ENCODE results near the gene AEBP1. TPM values are rescaled to one million over a fixed set of nuclear protein-coding genes. Genes with fewer than 3 reads are reported as not detected.
"Not testable (repeated sequence)": the region's sequence is repeated elsewhere in the genome, so short reads cannot be mapped to it uniquely, and the experiment has no call there.

AEBP1 gene
- total RNA-seq, 2 experiments from 2014 or later, result 13.0 to 15.7 TPM

GRCh38 chr7:44116789-44117666 is 12.9 kb downstream of the AEBP1 start:
- DNase-seq, result no peak
- Mint-ChIP-seq H3K9me3 (ENCODE audit: insufficient read depth) (no peaks in the 10 kb centered on the region), H3K27me3 (ENCODE audit: low read depth) (no peaks in the 10 kb centered on the region), H3K27ac (no peak overlapping the region), H3K36me3 (ENCODE audit: low read depth) (peaks cover 49% of the 10 kb centered on the region), H3K4me1 (ENCODE audit: low read depth) (peaks cover 26% of the 10 kb centered on the region), H3K4me3 (no peak overlapping the region)
- ChIA-PET POLR2A (interaction anchor here (0.6 kb wide), 1 partner anchor 321 kb away, joined by 3 read pairs; no protein-coding TSS in a partner anchor), CTCF (no interaction called here)
- ATAC-seq, result no peak

- H3K27me3 Mint-ChIP-seq (ENCODE audit: low read depth), result no peaks in the 10 kb centered on the region
- no peaks in the 10 kb centered on the region for H3K9me3 Mint-ChIP-seq (ENCODE audit: insufficient read depth)
- no peak overlapping the region for H3K27ac Mint-ChIP-seq
- ChIA-PET POLR2A (interaction anchor here (0.6 kb wide), 1 partner anchor 320 kb away, joined by 3 read pairs; no protein-coding TSS in a partner anchor), CTCF (no interaction called here)
- peaks cover 33% of the 10 kb centered on the region for H3K4me1 Mint-ChIP-seq (ENCODE audit: low read depth)
- no peak overlapping the region for H3K4me3 Mint-ChIP-seq
- H3K36me3 Mint-ChIP-seq (ENCODE audit: low read depth), result peaks cover 50% of the 10 kb centered on the region
- ATAC-seq (no peak), DNase-seq (no peak)
These were observed 13.8 kb downstream of the AEBP1 start for GRCh38 chr7:44117801-44118429.

GRCh38 chr7:44119829-44120380 is 15.8 kb downstream of the AEBP1 start:
- H3K36me3 Mint-ChIP-seq (ENCODE audit: low read depth), result peaks cover 41% of the 10 kb centered on the region
- CTCF ChIA-PET, result interaction anchor here (0.9 to 1.5 kb wide), 2 partner anchors 15 to 52 kb away, joined by 3 read pairs; partner anchors contain the start of gene AEBP1
- POLR2A ChIA-PET, result no interaction called here
- no peaks in the 10 kb centered on the region for H3K9me3 Mint-ChIP-seq (ENCODE audit: insufficient read depth)
- H3K27ac Mint-ChIP-seq, result no peak overlapping the region
- H3K4me1 Mint-ChIP-seq (ENCODE audit: low read depth), result peaks cover 37% of the 10 kb centered on the region
- DNase-seq (no peak), ATAC-seq (no peak)
- no peak overlapping the region for H3K4me3 Mint-ChIP-seq
- H3K27me3 Mint-ChIP-seq (ENCODE audit: low read depth), result no peaks in the 10 kb centered on the region

GRCh38 chr7:44120395-44120794 is 16.2 kb downstream of the AEBP1 start:
- H3K27ac Mint-ChIP-seq, result no peak overlapping the region
- CTCF ChIA-PET, result interaction anchor here (0.9 to 1.5 kb wide), 2 partner anchors 16 to 53 kb away, joined by 3 read pairs; partner anchors contain the start of gene AEBP1
- ATAC-seq, result no peak
- peaks cover 36% of the 10 kb centered on the region for H3K36me3 Mint-ChIP-seq (ENCODE audit: low read depth)
- H3K27me3 Mint-ChIP-seq (ENCODE audit: low read depth), result peaks cover 5% of the 10 kb centered on the region
- POLR2A ChIA-PET, result no interaction called here
- DNase-seq, result no peak
- no peak overlapping the region for H3K4me3 Mint-ChIP-seq
- H3K9me3 Mint-ChIP-seq (ENCODE audit: insufficient read depth), result no peaks in the 10 kb centered on the region
- H3K4me1 Mint-ChIP-seq (ENCODE audit: low read depth), result peaks cover 37% of the 10 kb centered on the region

GRCh38 chr7:44121761-44122420 is 17.7 kb downstream of the AEBP1 start:
- Mint-ChIP-seq H3K4me1 (ENCODE audit: low read depth) (peaks cover 37% of the 10 kb centered on the region), H3K36me3 (ENCODE audit: low read depth) (peaks cover 36% of the 10 kb centered on the region), H3K27me3 (ENCODE audit: low read depth) (peaks cover 12% of the 10 kb centered on the region), H3K27ac (no peak overlapping the region), H3K4me3 (peak overlapping the region; percentile 73), H3K9me3 (ENCODE audit: insufficient read depth) (no peaks in the 10 kb centered on the region)
- no peak for ATAC-seq
- POLR2A ChIA-PET, result interaction anchor here (0.6 to 1.8 kb wide), 3 partner anchors 24 to 32 kb away, joined by 3 to 8 read pairs (median 3); no protein-coding TSS in a partner anchor
- CTCF ChIA-PET, result interaction anchor here (1.1 to 1.6 kb wide), 6 partner anchors 9 to 41 kb away, joined by 3 to 6 read pairs (median 5); no protein-coding TSS in a partner anchor
- DNase-seq, result no peak

GRCh38 chr7:44122529-44122928 is 18.4 kb downstream of the AEBP1 start:
- no peak for DNase-seq
- CTCF ChIA-PET, result interaction anchor here (1.1 to 1.6 kb wide), 6 partner anchors 9 to 41 kb away, joined by 3 to 6 read pairs (median 5); no protein-coding TSS in a partner anchor
- no peaks in the 10 kb centered on the region for H3K9me3 Mint-ChIP-seq (ENCODE audit: insufficient read depth)
- peaks cover 37% of the 10 kb centered on the region for H3K4me1 Mint-ChIP-seq (ENCODE audit: low read depth)
- H3K27ac Mint-ChIP-seq, result peak overlapping the region; percentile 60
- no peak for ATAC-seq
- H3K27me3 Mint-ChIP-seq (ENCODE audit: low read depth), result peaks cover 12% of the 10 kb centered on the region
- peaks cover 33% of the 10 kb centered on the region for H3K36me3 Mint-ChIP-seq (ENCODE audit: low read depth)
- POLR2A ChIA-PET, result interaction anchor here (0.6 to 1.8 kb wide), 7 partner anchors 21 to 451 kb away, joined by 3 to 8 read pairs (median 3); partner anchors contain the start of genes DBNL and DDX56
- peak overlapping the region; percentile 73 for H3K4me3 Mint-ChIP-seq

GRCh38 chr7:44123190-44124003 is 19.3 kb downstream of the AEBP1 start, which contains the start of gene POLD2:
TSS of gene POLD2 (minus strand) at chr7:44123548. CDS start at chr7:44122053, 1,495 bp downstream.
- H3K4me3 Mint-ChIP-seq, result peak within 1 kb of the TSS; percentile 73
- peak within 1 kb of the TSS; percentile 81 for H3K27ac Mint-ChIP-seq
- H3K36me3 Mint-ChIP-seq (ENCODE audit: low read depth), result peaks cover 27% of the 10 kb centered on the region
- ATAC-seq (peak; percentile 99), DNase-seq (peak; percentile 98)
- ChIA-PET POLR2A (interaction anchor here (0.6 to 1.8 kb wide), 6 partner anchors 20 to 450 kb away, joined by 3 to 8 read pairs (median 4); partner anchors contain the start of genes DBNL and DDX56), CTCF (interaction anchor here (1.0 to 1.6 kb wide), 6 partner anchors 8 to 442 kb away, joined by 3 to 6 read pairs (median 4); no protein-coding TSS in a partner anchor)
- H3K9me3 Mint-ChIP-seq (ENCODE audit: insufficient read depth), result no peaks in the 10 kb centered on the region
- peaks cover 12% of the 10 kb centered on the region for H3K27me3 Mint-ChIP-seq (ENCODE audit: low read depth)
- H3K4me1 Mint-ChIP-seq (ENCODE audit: low read depth), result peaks cover 37% of the 10 kb centered on the region

- DNase-seq, result no peak
- no peak for ATAC-seq
- Mint-ChIP-seq H3K4me1 (ENCODE audit: low read depth) (peaks cover 32% of the 10 kb centered on the region), H3K27ac (no peak overlapping the region), H3K4me3 (peak overlapping the region; percentile 10), H3K27me3 (ENCODE audit: low read depth) (peaks cover 12% of the 10 kb centered on the region), H3K36me3 (ENCODE audit: low read depth) (peaks cover 15% of the 10 kb centered on the region), H3K9me3 (ENCODE audit: insufficient read depth) (no peaks in the 10 kb centered on the region)
- CTCF ChIA-PET, result interaction anchor here (1.1 kb wide), 1 partner anchor 27 kb away, joined by 4 read pairs; no protein-coding TSS in a partner anchor
- POLR2A ChIA-PET, result no interaction called here
These were observed 20.7 kb downstream of the AEBP1 start for GRCh38 chr7:44124822-44125202.

- H3K27ac Mint-ChIP-seq; H3K9me3 Mint-ChIP-seq (ENCODE audit: insufficient read depth); H3K36me3 Mint-ChIP-seq (ENCODE audit: low read depth); CTCF ChIA-PET; ATAC-seq; H3K4me3 Mint-ChIP-seq; POLR2A ChIA-PET; DNase-seq: not testable (repeated sequence)
- H3K4me1 Mint-ChIP-seq (ENCODE audit: low read depth), result peaks cover 35% of the 10 kb centered on the region
- H3K27me3 Mint-ChIP-seq (ENCODE audit: low read depth), result peaks cover 12% of the 10 kb centered on the region
These were observed 22.4 kb downstream of the AEBP1 start for GRCh38 chr7:44126574-44126973.

- H3K27ac Mint-ChIP-seq, result no peak overlapping the region
- peaks cover 30% of the 10 kb centered on the region for H3K4me1 Mint-ChIP-seq (ENCODE audit: low read depth)
- DNase-seq (no peak), ATAC-seq (no peak)
- POLR2A ChIA-PET, result no interaction called here
- peaks cover under 1% of the 10 kb centered on the region for H3K36me3 Mint-ChIP-seq (ENCODE audit: low read depth)
- no peaks in the 10 kb centered on the region for H3K9me3 Mint-ChIP-seq (ENCODE audit: insufficient read depth)
- H3K4me3 Mint-ChIP-seq, result no peak overlapping the region
- peaks cover 12% of the 10 kb centered on the region for H3K27me3 Mint-ChIP-seq (ENCODE audit: low read depth)
- CTCF ChIA-PET, result no interaction called here
These were observed 23.0 kb downstream of the AEBP1 start for GRCh38 chr7:44127161-44127560.

Data from activated CD8-positive, alpha-beta T cell treated with anti-CD3 and anti-CD28 coated beads, Interleukin-2, amount 10 ng/mL, durations not matched to agents 7 days and 5 days (primary cell).